ENCODE results near the gene FAXDC2.
"Not testable (repeated sequence)": the region's sequence is repeated elsewhere in the genome, so short reads cannot be mapped to it uniquely, and the experiment has no call there.

The FAXDC2 gene

GRCh38 chr5:154832804-154833203 is 17.6 kb downstream of the FAXDC2 start:
- not testable (repeated sequence) for H3K4me3 ChIP-seq (ENCODE audit: low read length in 2 of 2); H3K27ac ChIP-seq (ENCODE audit: low read depth in 2 of 2, low read length in 2 of 2); H3K27me3 ChIP-seq (ENCODE audit: control insufficient read depth in 2 of 2, insufficient read depth in 2 of 2, low read length in 2 of 2); H3K36me3 ChIP-seq (ENCODE audit: control insufficient read depth in 2 of 2, insufficient read depth in 2 of 2, low read length in 2 of 2); H3K9me3 ChIP-seq (ENCODE audit: control insufficient read depth in 2 of 2, low read length in 2 of 2); H3K9ac ChIP-seq (ENCODE audit: low read depth in 1 of 2, low read length in 2 of 2)
- H3K4me1 ChIP-seq (ENCODE audit: control insufficient read depth in 2 of 2, insufficient read depth in 2 of 2, low read length in 2 of 2) = peaks cover 21 to 37% of the 10 kb centered on the region in 2 donors

- Histone ChIP-seq H3K27me3 (ENCODE audit: control insufficient read depth in 2 of 2, insufficient read depth in 2 of 2, low read length in 2 of 2) (no peaks in the 10 kb centered on the region), H3K9me3 (ENCODE audit: control insufficient read depth in 2 of 2, low read length in 2 of 2) (no peaks in the 10 kb centered on the region), H3K9ac (ENCODE audit: low read depth in 1 of 2, low read length in 2 of 2) (no peak overlapping the region), H3K4me3 (ENCODE audit: low read length in 2 of 2) (no peak overlapping the region), H3K36me3 (ENCODE audit: control insufficient read depth in 2 of 2, insufficient read depth in 2 of 2, low read length in 2 of 2) (peaks cover 4 to 7% of the 10 kb centered on the region in 2 donors), H3K27ac (ENCODE audit: low read depth in 2 of 2, low read length in 2 of 2) (no peak overlapping the region), H3K4me1 (ENCODE audit: control insufficient read depth in 2 of 2, insufficient read depth in 2 of 2, low read length in 2 of 2) (peaks cover 16 to 32% of the 10 kb centered on the region in 2 donors)
These were observed 19.0 kb downstream of the FAXDC2 start for GRCh38 chr5:154831451-154831850.

- Histone ChIP-seq H3K27ac (ENCODE audit: low read depth in 2 of 2, low read length in 2 of 2) (peak overlapping the region; percentile 84 to 88), H3K36me3 (ENCODE audit: control insufficient read depth in 2 of 2, insufficient read depth in 2 of 2, low read length in 2 of 2) (peaks cover 4 to 7% of the 10 kb centered on the region in 2 donors), H3K4me1 (ENCODE audit: control insufficient read depth in 2 of 2, insufficient read depth in 2 of 2, low read length in 2 of 2) (peaks cover 16 to 32% of the 10 kb centered on the region in 2 donors), H3K9ac (ENCODE audit: low read depth in 1 of 2, low read length in 2 of 2) (peak overlapping the region in 1 of 2 donors; percentile 30), H3K27me3 (ENCODE audit: control insufficient read depth in 2 of 2, insufficient read depth in 2 of 2, low read length in 2 of 2) (no peaks in the 10 kb centered on the region), H3K4me3 (ENCODE audit: low read length in 2 of 2) (peak overlapping the region in 1 of 2 donors; percentile 50), H3K9me3 (ENCODE audit: control insufficient read depth in 2 of 2, low read length in 2 of 2) (no peaks in the 10 kb centered on the region)
These were observed 19.8 kb downstream of the FAXDC2 start for GRCh38 chr5:154830596-154830995.

- H3K9ac ChIP-seq (ENCODE audit: low read depth in 1 of 2, low read length in 2 of 2) = peak overlapping the region; percentile 24 to 30
- H3K27me3 ChIP-seq (ENCODE audit: control insufficient read depth in 2 of 2, insufficient read depth in 2 of 2, low read length in 2 of 2) = no peaks in the 10 kb centered on the region
- peaks cover 4 to 7% of the 10 kb centered on the region in 2 donors for H3K36me3 ChIP-seq (ENCODE audit: control insufficient read depth in 2 of 2, insufficient read depth in 2 of 2, low read length in 2 of 2)
- peaks cover 16 to 30% of the 10 kb centered on the region in 2 donors for H3K4me1 ChIP-seq (ENCODE audit: control insufficient read depth in 2 of 2, insufficient read depth in 2 of 2, low read length in 2 of 2)
- no peaks in the 10 kb centered on the region for H3K9me3 ChIP-seq (ENCODE audit: control insufficient read depth in 2 of 2, low read length in 2 of 2)
- peak overlapping the region; percentile 5 to 50 for H3K4me3 ChIP-seq (ENCODE audit: low read length in 2 of 2)
- H3K27ac ChIP-seq (ENCODE audit: low read depth in 2 of 2, low read length in 2 of 2) = peak overlapping the region; percentile 84 to 88
These were observed 20.2 kb downstream of the FAXDC2 start for GRCh38 chr5:154830219-154830595.

- H3K27me3 ChIP-seq (ENCODE audit: control insufficient read depth in 2 of 2, insufficient read depth in 2 of 2, low read length in 2 of 2) = no peaks in the 10 kb centered on the region
- peak overlapping the region; percentile 5 to 50 for H3K4me3 ChIP-seq (ENCODE audit: low read length in 2 of 2)
- peaks cover 4 to 7% of the 10 kb centered on the region in 2 donors for H3K36me3 ChIP-seq (ENCODE audit: control insufficient read depth in 2 of 2, insufficient read depth in 2 of 2, low read length in 2 of 2)
- peak overlapping the region; percentile 84 to 88 for H3K27ac ChIP-seq (ENCODE audit: low read depth in 2 of 2, low read length in 2 of 2)
- peak overlapping the region; percentile 24 to 30 for H3K9ac ChIP-seq (ENCODE audit: low read depth in 1 of 2, low read length in 2 of 2)
- H3K9me3 ChIP-seq (ENCODE audit: control insufficient read depth in 2 of 2, low read length in 2 of 2) = no peaks in the 10 kb centered on the region
- H3K4me1 ChIP-seq (ENCODE audit: control insufficient read depth in 2 of 2, insufficient read depth in 2 of 2, low read length in 2 of 2) = peaks cover 13 to 26% of the 10 kb centered on the region in 2 donors
These were observed 20.7 kb downstream of the FAXDC2 start for GRCh38 chr5:154829589-154830218.

- no peaks in the 10 kb centered on the region for H3K9me3 ChIP-seq (ENCODE audit: control insufficient read depth in 2 of 2, low read length in 2 of 2)
- no peaks in the 10 kb centered on the region for H3K27me3 ChIP-seq (ENCODE audit: control insufficient read depth in 2 of 2, insufficient read depth in 2 of 2, low read length in 2 of 2)
- H3K4me3 ChIP-seq (ENCODE audit: low read length in 2 of 2) = no peak overlapping the region
- peaks cover 10 to 22% of the 10 kb centered on the region in 2 donors for H3K4me1 ChIP-seq (ENCODE audit: control insufficient read depth in 2 of 2, insufficient read depth in 2 of 2, low read length in 2 of 2)
- H3K27ac ChIP-seq (ENCODE audit: low read depth in 2 of 2, low read length in 2 of 2) = peak overlapping the region; percentile 84 to 88
- peak overlapping the region; percentile 9 to 32 for H3K9ac ChIP-seq (ENCODE audit: low read depth in 1 of 2, low read length in 2 of 2)
- H3K36me3 ChIP-seq (ENCODE audit: control insufficient read depth in 2 of 2, insufficient read depth in 2 of 2, low read length in 2 of 2) = peaks cover 4 to 10% of the 10 kb centered on the region in 2 donors
These were observed 21.2 kb downstream of the FAXDC2 start for GRCh38 chr5:154829181-154829588.

GRCh38 chr5:154824070-154824469 is 26.3 kb downstream of the FAXDC2 start:
- H3K9ac ChIP-seq (ENCODE audit: low read depth in 1 of 2, low read length in 2 of 2) = no peak overlapping the region
- H3K36me3 ChIP-seq (ENCODE audit: control insufficient read depth in 2 of 2, insufficient read depth in 2 of 2, low read length in 2 of 2) = peaks cover 6 to 27% of the 10 kb centered on the region in 2 donors
- no peaks in the 10 kb centered on the region for H3K9me3 ChIP-seq (ENCODE audit: control insufficient read depth in 2 of 2, low read length in 2 of 2)
- no peak overlapping the region for H3K4me3 ChIP-seq (ENCODE audit: low read length in 2 of 2)
- H3K27me3 ChIP-seq (ENCODE audit: control insufficient read depth in 2 of 2, insufficient read depth in 2 of 2, low read length in 2 of 2) = no peaks in the 10 kb centered on the region
- H3K27ac ChIP-seq (ENCODE audit: low read depth in 2 of 2, low read length in 2 of 2) = no peak overlapping the region
- H3K4me1 ChIP-seq (ENCODE audit: control insufficient read depth in 2 of 2, insufficient read depth in 2 of 2, low read length in 2 of 2) = peaks cover 2 to 6% of the 10 kb centered on the region in 2 donors

GRCh38 chr5:154823605-154824004 is 26.8 kb downstream of the FAXDC2 start:
- no peak overlapping the region for H3K27ac ChIP-seq (ENCODE audit: low read depth in 2 of 2, low read length in 2 of 2)
- H3K9ac ChIP-seq (ENCODE audit: low read depth in 1 of 2, low read length in 2 of 2) = no peak overlapping the region
- H3K27me3 ChIP-seq (ENCODE audit: control insufficient read depth in 2 of 2, insufficient read depth in 2 of 2, low read length in 2 of 2) = no peaks in the 10 kb centered on the region
- H3K4me1 ChIP-seq (ENCODE audit: control insufficient read depth in 2 of 2, insufficient read depth in 2 of 2, low read length in 2 of 2) = peaks cover 0 to 5% of the 10 kb centered on the region in 2 donors
- peaks cover 6 to 29% of the 10 kb centered on the region in 2 donors for H3K36me3 ChIP-seq (ENCODE audit: control insufficient read depth in 2 of 2, insufficient read depth in 2 of 2, low read length in 2 of 2)
- no peak overlapping the region for H3K4me3 ChIP-seq (ENCODE audit: low read length in 2 of 2)
- no peaks in the 10 kb centered on the region for H3K9me3 ChIP-seq (ENCODE audit: control insufficient read depth in 2 of 2, low read length in 2 of 2)

- H3K9me3 ChIP-seq (ENCODE audit: control insufficient read depth in 2 of 2, low read length in 2 of 2); H3K9ac ChIP-seq (ENCODE audit: low read depth in 1 of 2, low read length in 2 of 2); H3K27me3 ChIP-seq (ENCODE audit: control insufficient read depth in 2 of 2, insufficient read depth in 2 of 2, low read length in 2 of 2); H3K4me3 ChIP-seq (ENCODE audit: low read length in 2 of 2); H3K4me1 ChIP-seq (ENCODE audit: control insufficient read depth in 2 of 2, insufficient read depth in 2 of 2, low read length in 2 of 2); H3K27ac ChIP-seq (ENCODE audit: low read depth in 2 of 2, low read length in 2 of 2): not testable (repeated sequence)
- H3K36me3 ChIP-seq (ENCODE audit: control insufficient read depth in 2 of 2, insufficient read depth in 2 of 2, low read length in 2 of 2) = peaks cover 6 to 31% of the 10 kb centered on the region in 2 donors
These were observed 27.5 kb downstream of the FAXDC2 start for GRCh38 chr5:154822896-154823295.

- Histone ChIP-seq H3K27ac (ENCODE audit: low read depth in 2 of 2, low read length in 2 of 2) (no peak overlapping the region), H3K9ac (ENCODE audit: low read depth in 1 of 2, low read length in 2 of 2) (no peak overlapping the region), H3K4me3 (ENCODE audit: low read length in 2 of 2) (no peak overlapping the region), H3K9me3 (ENCODE audit: control insufficient read depth in 2 of 2, low read length in 2 of 2) (no peaks in the 10 kb centered on the region), H3K36me3 (ENCODE audit: control insufficient read depth in 2 of 2, insufficient read depth in 2 of 2, low read length in 2 of 2) (peaks cover 23 to 52% of the 10 kb centered on the region in 2 donors), H3K4me1 (ENCODE audit: control insufficient read depth in 2 of 2, insufficient read depth in 2 of 2, low read length in 2 of 2) (no peaks in the 10 kb centered on the region), H3K27me3 (ENCODE audit: control insufficient read depth in 2 of 2, insufficient read depth in 2 of 2, low read length in 2 of 2) (no peaks in the 10 kb centered on the region)
These were observed 30.0 kb downstream of the FAXDC2 start for GRCh38 chr5:154820383-154820782.
